HEK293T (cell line): ENCODE results near the gene MMP23B.
A peak's percentile ranks its signal among the peaks of the same experiment; 100 is the strongest.
"Not testable (repeated sequence)": the region's sequence is repeated elsewhere in the genome, so short reads cannot be mapped to it uniquely, and the experiment has no call there.

Experiments
- CTCF ChIA-PET: fragments of 350-600 bp; formaldehyde crosslinking; extraction: SDS; loops from one replicate; lab custom pipeline; 2021; ENCODE audit warnings: antibody characterized with exemption, inconsistent platforms; lab: Yijun Ruan, JAX
- POLR2A ChIA-PET: fragments of 350-600 bp; formaldehyde crosslinking; extraction: SDS; loops from one replicate; lab custom pipeline; 2020; ENCODE audit warnings: antibody characterized with exemption, inconsistent platforms; lab: Yijun Ruan, JAX
- DNase-seq: peaks from one replicate; pipeline ENCODE4 v3.0.0; 2012; ENCODE audit warnings: mixed read lengths; ENCODE audit errors: extremely low spot score
- ARNT ChIP-seq: fragments of 450-650 bp; IDR thresholded peaks from 2 replicates; pipeline ENCODE4 v1.6.1; 2017; ENCODE audit warnings: mild to moderate bottlenecking
- BHLHE40 ChIP-seq: fragments of 450-650 bp; IDR thresholded peaks from 2 replicates; pipeline ENCODE4 v1.6.1; 2016; ENCODE audit warnings: mild to moderate bottlenecking, moderate library complexity, borderline replicate concordance
- CTBP1 ChIP-seq: fragments of 450-650 bp; IDR thresholded peaks from 2 replicates; pipeline ENCODE4 v1.6.1; 2016; ENCODE audit warnings: borderline replicate concordance
- ELF4 ChIP-seq: fragments of 450-650 bp; IDR thresholded peaks from 2 replicates; pipeline ENCODE4 v1.6.1; 2017; ENCODE audit warnings: antibody characterized with exemption
- FOXA1 ChIP-seq: fragments of 450-650 bp; IDR thresholded peaks from 2 replicates; pipeline ENCODE4 v1.6.1; 2016; ENCODE audit warnings: mild to moderate bottlenecking
- FOXK2 ChIP-seq: fragments of 450-650 bp; IDR thresholded peaks from 2 replicates; pipeline ENCODE4 v1.6.1; 2016; ENCODE audit warnings: mild to moderate bottlenecking
- FOXM1 ChIP-seq: fragments of 450-650 bp; IDR thresholded peaks from 2 replicates; pipeline ENCODE4 v1.6.1; 2017; ENCODE audit warnings: mild to moderate bottlenecking, borderline replicate concordance
- HDGF ChIP-seq: fragments of 450-650 bp; IDR thresholded peaks from 2 replicates; pipeline ENCODE4 v1.6.1; 2017; ENCODE audit warnings: antibody characterized with exemption, borderline replicate concordance
- L3MBTL2 ChIP-seq: fragments of 450-650 bp; conservative IDR thresholded peaks from 2 replicates; pipeline ENCODE4 v1.6.1; 2016; ENCODE audit warnings: mild to moderate bottlenecking
- LEF1 ChIP-seq: fragments of 450-650 bp; IDR thresholded peaks from 2 replicates; pipeline ENCODE4 v1.6.1; 2017; ENCODE audit warnings: mild to moderate bottlenecking, borderline replicate concordance
- NFRKB ChIP-seq: fragments of 450-650 bp; IDR thresholded peaks from 2 replicates; pipeline ENCODE4 v1.6.1; 2016; ENCODE audit warnings: mild to moderate bottlenecking, moderate library complexity
- PKNOX1 ChIP-seq: fragments of 450-650 bp; IDR thresholded peaks from 2 replicates; pipeline ENCODE4 v1.6.1; 2016
- SP1 ChIP-seq: fragments of 450-650 bp; IDR thresholded peaks from 2 replicates; pipeline ENCODE4 v1.6.1; 2017
- SUZ12 ChIP-seq: fragments of 450-650 bp; IDR thresholded peaks from 2 replicates; pipeline ENCODE4 v1.6.1; 2016; ENCODE audit warnings: mild to moderate bottlenecking
- TARDBP ChIP-seq: fragments of 450-650 bp; IDR thresholded peaks from 2 replicates; pipeline ENCODE4 v1.6.1; 2016
- ZNF384 ChIP-seq: fragments of 450-650 bp; IDR thresholded peaks from 2 replicates; pipeline ENCODE4 v1.6.1; 2016

The MMP23B gene

GRCh38 chr1:1666526-1666925 is 34.6 kb downstream of the MMP23B start:
- TF ChIP-seq FOXM1: no peak
- TF ChIP-seq TARDBP: no peak
- TF ChIP-seq BHLHE40: no peak
- TF ChIP-seq L3MBTL2: no peak
- TF ChIP-seq PKNOX1: no peak
- TF ChIP-seq SP1: no peak
- TF ChIP-seq ZNF384: no peak
- no peak for TF ChIP-seq ARNT
- TF ChIP-seq ELF4: no peak
- TF ChIP-seq HDGF: no peak
- DNase-seq: no peak
- ChIA-PET POLR2A (interaction anchor here (1.1 kb wide), 1 partner anchor 20 kb away, joined by 3 read pairs; no protein-coding TSS in a partner anchor), CTCF (no interaction called here)

DNA sequence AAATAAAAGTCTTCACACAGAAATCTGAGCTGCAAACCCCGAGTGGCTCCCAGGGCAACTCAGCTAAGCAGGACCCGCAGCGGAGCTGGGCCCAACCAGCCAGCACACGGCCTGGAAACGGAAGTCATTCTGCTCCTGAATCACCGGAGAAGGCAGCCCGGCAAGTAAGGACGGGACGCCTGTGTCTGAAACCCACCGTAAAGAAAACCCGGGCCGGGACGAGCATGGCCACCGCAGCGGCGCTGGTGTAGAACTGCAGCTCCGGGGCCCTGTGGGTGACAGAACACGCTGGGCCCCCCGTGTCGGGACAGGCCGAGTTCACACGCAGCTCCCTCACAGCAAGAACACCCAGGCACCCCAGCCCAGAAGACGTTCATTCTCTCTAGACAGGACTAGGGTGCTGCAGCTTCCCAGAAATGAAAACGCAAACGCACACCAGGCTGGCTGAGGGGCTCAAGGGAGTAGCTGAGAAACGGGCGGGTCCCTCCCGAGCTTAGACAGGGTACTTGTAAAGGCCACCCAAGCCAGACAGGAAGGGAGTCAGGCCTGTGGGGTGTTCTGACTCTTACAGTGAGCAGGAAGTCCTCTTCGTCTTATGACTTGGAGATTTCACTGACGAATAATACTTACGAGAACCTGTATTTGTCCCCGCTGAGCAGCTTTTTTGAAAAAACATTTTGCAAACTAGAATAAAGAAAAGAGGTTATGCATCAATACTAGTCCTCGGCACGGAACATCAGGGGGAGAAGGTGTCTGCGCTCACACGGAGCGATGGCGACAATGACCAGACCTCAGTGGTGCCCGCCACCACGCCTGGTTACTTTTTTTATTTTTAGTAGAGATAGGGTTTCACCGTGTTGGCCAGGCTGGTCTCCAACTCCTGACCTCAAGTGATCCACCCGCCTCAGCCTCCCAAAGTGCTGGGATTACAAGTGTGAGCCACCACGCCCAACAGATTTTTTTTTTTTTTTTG is 37.8 kb downstream of the MMP23B start:
- TF ChIP-seq CTBP1 (no peak), NFRKB (no peak), SP1 (no peak), BHLHE40 (no peak), SUZ12 (no peak), HDGF (no peak), L3MBTL2 (no peak), FOXK2 (no peak), FOXM1 (no peak), FOXA1 (no peak), LEF1 (no peak)
- POLR2A ChIA-PET: no interaction called here
- peak; percentile 3 for DNase-seq
- CTCF ChIA-PET: no interaction called here

DNA sequence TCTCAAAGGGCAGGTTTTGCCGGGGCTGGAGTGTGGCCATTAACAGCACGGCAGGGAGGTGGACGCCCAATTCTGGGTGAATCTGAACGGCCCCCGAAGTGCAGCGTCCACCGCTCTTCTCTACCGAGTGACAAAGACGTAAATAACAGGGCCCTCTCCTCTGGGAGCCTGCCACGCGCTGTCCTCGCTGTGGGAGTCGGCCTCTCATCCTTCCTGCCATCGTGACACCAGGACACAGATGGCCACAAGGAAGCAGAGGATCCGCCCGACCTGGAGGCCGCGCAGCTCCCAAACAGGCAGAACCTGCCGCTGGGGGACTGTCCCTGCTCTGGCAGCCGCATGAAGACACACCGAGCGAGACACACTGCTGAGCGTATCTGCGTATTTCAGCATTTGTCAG is 38.9 kb downstream of the MMP23B start:
- POLR2A ChIA-PET: no interaction called here
- no peak for TF ChIP-seq FOXM1
- no peak for TF ChIP-seq ELF4
- TF ChIP-seq TARDBP: no peak
- no peak for TF ChIP-seq NFRKB
- no peak for TF ChIP-seq FOXA1
- no peak for TF ChIP-seq PKNOX1
- TF ChIP-seq FOXK2: no peak
- no peak for TF ChIP-seq CTBP1
- CTCF ChIA-PET: no interaction called here
- peak; percentile 2 for DNase-seq

- ChIA-PET POLR2A (no interaction called here), CTCF (no interaction called here)
- TF ChIP-seq LEF1 (no peak), TARDBP (no peak), ELF4 (no peak), L3MBTL2 (no peak), PKNOX1 (no peak), FOXA1 (no peak), SP1 (no peak), ZNF384 (no peak), FOXK2 (no peak), CTBP1 (no peak), BHLHE40 (no peak), NFRKB (no peak)
- DNase-seq: peak; percentile 2
Observed at GRCh38 chr1:1671365-1672119, 39.6 kb downstream of the MMP23B start.

- DNase-seq: no peak
- POLR2A ChIA-PET: no interaction called here
- CTCF ChIA-PET: no interaction called here
- TF ChIP-seq NFRKB: no peak
- TF ChIP-seq FOXA1: no peak
- no peak for TF ChIP-seq HDGF
- TF ChIP-seq ZNF384: no peak
- no peak for TF ChIP-seq L3MBTL2
- TF ChIP-seq TARDBP: no peak
- no peak for TF ChIP-seq CTBP1
- TF ChIP-seq BHLHE40: no peak
- TF ChIP-seq PKNOX1: no peak
- TF ChIP-seq FOXM1: no peak
- TF ChIP-seq ELF4: no peak
- TF ChIP-seq ARNT: no peak
- TF ChIP-seq SUZ12: no peak
- TF ChIP-seq LEF1: no peak
Observed at GRCh38 chr1:1672181-1672965, 40.4 kb downstream of the MMP23B start.

GRCh38 chr1:1674806-1675205 is 42.8 kb downstream of the MMP23B start:
- DNase-seq, CTCF ChIA-PET, POLR2A ChIA-PET: not testable (repeated sequence)

DNA sequence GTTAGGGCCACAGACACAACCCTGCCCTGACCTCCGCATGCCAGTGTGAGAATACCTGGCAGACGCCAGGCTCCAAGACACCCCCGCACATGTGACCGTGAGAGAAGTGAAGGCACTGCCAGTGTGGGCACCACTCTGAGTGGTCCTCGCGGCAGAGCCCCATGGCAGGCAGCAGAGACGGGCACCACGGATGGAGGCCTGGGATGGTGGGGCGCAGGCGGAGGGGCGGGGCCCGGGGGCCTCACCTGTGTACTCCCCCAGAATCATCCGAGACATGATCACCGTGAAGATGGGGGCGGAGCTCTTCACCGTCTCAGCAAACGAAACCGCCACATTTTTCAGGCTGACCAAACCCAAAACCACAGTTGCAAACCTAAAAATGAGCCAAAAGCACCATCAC is 43.2 kb downstream of the MMP23B start:
- CTCF ChIA-PET, DNase-seq, POLR2A ChIA-PET: not testable (repeated sequence)

DNA sequence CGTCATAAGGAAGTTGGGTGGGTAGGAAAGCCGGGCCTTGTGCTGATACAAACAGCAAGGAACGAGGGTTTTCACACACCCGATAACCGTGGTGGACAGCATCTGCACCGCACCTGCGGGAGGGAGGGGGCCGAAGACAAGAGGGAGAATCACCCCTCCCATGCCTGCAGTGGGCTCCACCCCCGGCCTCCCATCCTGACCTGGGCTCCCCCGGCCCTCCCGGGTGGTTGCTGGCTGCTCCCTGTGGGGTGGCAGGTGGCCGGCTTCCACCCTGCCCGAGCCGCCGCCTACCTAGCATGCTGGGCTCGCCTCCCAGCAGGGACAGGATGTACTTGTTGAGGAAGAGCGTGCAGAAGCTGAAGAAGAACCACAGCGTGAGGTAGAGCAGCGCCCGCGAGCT is 44.1 kb downstream of the MMP23B start:
- CTCF ChIA-PET, DNase-seq, POLR2A ChIA-PET: not testable (repeated sequence)
